ENCODE measurements around the gene HAND2.

The HAND2 gene

GRCh38 chr4:173503330-173504180, 26.5 kb downstream of the HAND2 start:
- DNase-seq (ENCODE audit: low spot score) (no peak), ATAC-seq (ENCODE audit: low read depth) (no peak)
- H3K27ac ChIP-seq (ENCODE audit: poor library complexity, severe bottlenecking) = no peak overlapping the region
- H3K27me3 ChIP-seq (ENCODE audit: insufficient read depth, poor library complexity, severe bottlenecking) = no peaks in the 10 kb centered on the region
- H3K4me3 ChIP-seq (ENCODE audit: severe bottlenecking) = no peak overlapping the region
- H3K36me3 ChIP-seq (ENCODE audit: low read depth) = no peaks in the 10 kb centered on the region
- H3K9me3 ChIP-seq (ENCODE audit: severe bottlenecking) = no peaks in the 10 kb centered on the region
- no peaks in the 10 kb centered on the region for H3K4me1 ChIP-seq (ENCODE audit: insufficient read depth, poor library complexity, severe bottlenecking)
- TF ChIP-seq CTCF (IDR thresholded peaks at IDR 0.05; ENCODE audit: poor library complexity, severe bottlenecking) = no peak

GRCh38 chr4:173502282-173502681, 27.7 kb downstream of the HAND2 start:
- no peak overlapping the region for H3K4me3 ChIP-seq (ENCODE audit: severe bottlenecking)
- no peaks in the 10 kb centered on the region for H3K27me3 ChIP-seq (ENCODE audit: insufficient read depth, poor library complexity, severe bottlenecking)
- H3K36me3 ChIP-seq (ENCODE audit: low read depth) = no peaks in the 10 kb centered on the region
- DNase-seq (ENCODE audit: low spot score) (no peak), ATAC-seq (ENCODE audit: low read depth) (no peak)
- no peak for TF ChIP-seq CTCF (IDR thresholded peaks at IDR 0.05; ENCODE audit: poor library complexity, severe bottlenecking)
- H3K4me1 ChIP-seq (ENCODE audit: insufficient read depth, poor library complexity, severe bottlenecking) = no peaks in the 10 kb centered on the region
- no peak overlapping the region for H3K27ac ChIP-seq (ENCODE audit: poor library complexity, severe bottlenecking)
- H3K9me3 ChIP-seq (ENCODE audit: severe bottlenecking) = no peaks in the 10 kb centered on the region

- ATAC-seq (ENCODE audit: low read depth) (no peak), DNase-seq (ENCODE audit: low spot score) (no peak)
- Histone ChIP-seq H3K4me3 (ENCODE audit: severe bottlenecking) (no peak overlapping the region), H3K9me3 (ENCODE audit: severe bottlenecking) (no peaks in the 10 kb centered on the region), H3K27me3 (ENCODE audit: insufficient read depth, poor library complexity, severe bottlenecking) (no peaks in the 10 kb centered on the region), H3K4me1 (ENCODE audit: insufficient read depth, poor library complexity, severe bottlenecking) (no peaks in the 10 kb centered on the region), H3K36me3 (ENCODE audit: low read depth) (no peaks in the 10 kb centered on the region), H3K27ac (ENCODE audit: poor library complexity, severe bottlenecking) (no peak overlapping the region)
- no peak for TF ChIP-seq CTCF (IDR thresholded peaks at IDR 0.05; ENCODE audit: poor library complexity, severe bottlenecking)
These were observed 28.4 kb downstream of the HAND2 start for GRCh38 chr4:173501592-173502150.

- Histone ChIP-seq H3K27me3 (ENCODE audit: insufficient read depth, poor library complexity, severe bottlenecking) (no peaks in the 10 kb centered on the region), H3K36me3 (ENCODE audit: low read depth) (no peaks in the 10 kb centered on the region), H3K9me3 (ENCODE audit: severe bottlenecking) (no peaks in the 10 kb centered on the region), H3K4me1 (ENCODE audit: insufficient read depth, poor library complexity, severe bottlenecking) (no peaks in the 10 kb centered on the region), H3K4me3 (ENCODE audit: severe bottlenecking) (no peak overlapping the region), H3K27ac (ENCODE audit: poor library complexity, severe bottlenecking) (no peak overlapping the region)
- no peak for TF ChIP-seq CTCF (IDR thresholded peaks at IDR 0.05; ENCODE audit: poor library complexity, severe bottlenecking)
- ATAC-seq (ENCODE audit: low read depth) = no peak
- no peak for DNase-seq (ENCODE audit: low spot score)
These were observed 29.0 kb downstream of the HAND2 start for GRCh38 chr4:173500841-173501591.

All from RWPE2 (cell line).